ENCODE results near the gene GOSR2. TPM values are rescaled to one million over a fixed set of nuclear protein-coding genes. Genes with fewer than 3 reads are reported as not detected.

The GOSR2 gene
- total RNA-seq: 64.7 and 78.0 TPM in 2 replicates

GRCh38 chr17:46922804-46923635 is at the start of gene GOSR2:
Gene GOSR2, plus strand, starts transcription at chr17:46923160. Its CDS starts 33 bp downstream, at chr17:46923193.
- Mint-ChIP-seq H3K27ac (peak within 1 kb of the TSS; percentile 100), H3K27me3 (peaks cover 2% of the 10 kb centered on the region), H3K9me3 (no peaks in the 10 kb centered on the region), H3K36me3 (ENCODE audit: low read depth) (peaks cover 14% of the 10 kb centered on the region), H3K4me1 (peaks cover 49% of the 10 kb centered on the region), H3K4me3 (peak within 1 kb of the TSS; percentile 91)
- intact Hi-C loops (cut with micrococcal nuclease): loop anchor here (1.0 to 5.0 kb wide), 5 partner anchors 16 to 786 kb away; partner anchors contain the start of gene WNT9B
- POLR2A ChIA-PET: no interaction called here
- TF ChIP-seq, protein P1, sequence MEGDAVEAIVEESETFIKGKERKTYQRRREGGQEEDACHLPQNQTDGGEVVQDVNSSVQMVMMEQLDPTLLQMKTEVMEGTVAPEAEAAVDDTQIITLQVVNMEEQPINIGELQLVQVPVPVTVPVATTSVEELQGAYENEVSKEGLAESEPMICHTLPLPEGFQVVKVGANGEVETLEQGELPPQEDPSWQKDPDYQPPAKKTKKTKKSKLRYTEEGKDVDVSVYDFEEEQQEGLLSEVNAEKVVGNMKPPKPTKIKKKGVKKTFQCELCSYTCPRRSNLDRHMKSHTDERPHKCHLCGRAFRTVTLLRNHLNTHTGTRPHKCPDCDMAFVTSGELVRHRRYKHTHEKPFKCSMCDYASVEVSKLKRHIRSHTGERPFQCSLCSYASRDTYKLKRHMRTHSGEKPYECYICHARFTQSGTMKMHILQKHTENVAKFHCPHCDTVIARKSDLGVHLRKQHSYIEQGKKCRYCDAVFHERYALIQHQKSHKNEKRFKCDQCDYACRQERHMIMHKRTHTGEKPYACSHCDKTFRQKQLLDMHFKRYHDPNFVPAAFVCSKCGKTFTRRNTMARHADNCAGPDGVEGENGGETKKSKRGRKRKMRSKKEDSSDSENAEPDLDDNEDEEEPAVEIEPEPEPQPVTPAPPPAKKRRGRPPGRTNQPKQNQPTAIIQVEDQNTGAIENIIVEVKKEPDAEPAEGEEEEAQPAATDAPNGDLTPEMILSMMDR (IDR thresholded peaks at IDR 0.05): no peak
- CTCF ChIA-PET: no interaction called here
- peak; percentile 93 for DNase-seq
- peak; percentile 95 for ATAC-seq (ENCODE audit: low read depth)

GRCh38 chr17:46873941-46874645 is 48.9 kb upstream of the GOSR2 start:
- Mint-ChIP-seq H3K9me3 (no peaks in the 10 kb centered on the region), H3K4me3 (no peak overlapping the region), H3K4me1 (no peaks in the 10 kb centered on the region), H3K27me3 (no peaks in the 10 kb centered on the region), H3K36me3 (ENCODE audit: low read depth) (no peaks in the 10 kb centered on the region), H3K27ac (no peak overlapping the region)
- TF ChIP-seq, protein P1 (IDR thresholded peaks at IDR 0.05): no peak
- ATAC-seq (ENCODE audit: low read depth): no peak
- POLR2A ChIA-PET: interaction anchor here (0.7 kb wide), 1 partner anchor 33 kb away, joined by 3 read pairs; no protein-coding TSS in a partner anchor
- intact Hi-C loops (cut with micrococcal nuclease): no loop called here
- CTCF ChIA-PET: interaction anchor here (0.6 kb wide), 1 partner anchor 688 kb away, joined by 4 read pairs; no protein-coding TSS in a partner anchor
- DNase-seq: no peak

DNA sequence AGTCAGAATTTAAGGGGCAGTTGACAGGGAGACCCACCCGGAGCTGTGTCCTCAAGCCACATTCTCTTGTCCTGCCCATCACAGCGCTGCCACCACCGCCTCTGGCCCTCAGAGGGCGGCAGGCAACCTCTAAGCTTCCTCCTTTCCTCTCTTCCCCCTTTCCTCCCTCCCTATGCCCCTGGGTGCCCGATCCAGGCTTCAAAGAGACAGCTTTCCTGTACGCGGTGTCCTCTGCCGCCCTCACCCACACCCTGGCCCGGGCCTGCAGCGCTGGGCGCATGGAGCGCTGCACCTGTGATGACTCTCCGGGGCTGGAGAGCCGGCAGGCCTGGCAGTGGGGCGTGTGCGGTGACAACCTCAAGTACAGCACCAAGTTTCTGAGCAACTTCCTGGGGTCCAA is 48.1 kb upstream of the GOSR2 start:
- TF ChIP-seq, protein P1 (IDR thresholded peaks at IDR 0.05): no peak
- Mint-ChIP-seq H3K27ac (no peak overlapping the region), H3K4me3 (no peak overlapping the region), H3K27me3 (no peaks in the 10 kb centered on the region), H3K36me3 (ENCODE audit: low read depth) (no peaks in the 10 kb centered on the region), H3K9me3 (no peaks in the 10 kb centered on the region), H3K4me1 (no peaks in the 10 kb centered on the region)
- ChIA-PET CTCF (no interaction called here), POLR2A (no interaction called here)
- no peak for DNase-seq
- ATAC-seq (ENCODE audit: low read depth): no peak
- intact Hi-C loops (cut with micrococcal nuclease): no loop called here

DNA sequence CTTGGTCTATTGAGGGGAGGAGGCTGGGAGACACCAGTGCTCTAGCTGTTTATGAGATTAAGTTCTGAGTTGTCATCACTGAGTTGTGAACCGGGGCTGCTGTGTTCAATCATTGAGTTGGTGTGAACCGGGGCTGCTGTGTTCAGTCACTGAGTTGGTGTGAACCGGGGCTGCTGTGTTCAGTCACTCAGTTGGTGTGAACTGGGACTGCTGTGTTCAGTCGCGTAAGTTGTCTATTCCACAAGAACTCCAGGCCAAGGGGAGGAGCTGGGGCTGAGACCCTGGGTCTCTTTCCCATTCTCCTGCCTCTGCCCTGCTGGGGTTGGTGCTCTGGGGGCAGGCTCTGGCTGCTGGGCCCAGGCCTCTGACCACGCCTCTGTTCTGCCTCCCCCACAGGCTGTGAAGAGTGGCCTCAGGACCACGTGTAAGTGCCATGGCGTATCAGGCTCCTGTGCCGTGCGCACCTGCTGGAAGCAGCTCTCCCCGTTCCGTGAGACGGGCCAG is 47.1 kb upstream of the GOSR2 start:
- no peak overlapping the region for H3K27ac Mint-ChIP-seq
- ChIA-PET POLR2A (no interaction called here), CTCF (no interaction called here)
- ATAC-seq (ENCODE audit: low read depth): no peak
- DNase-seq: no peak
- H3K4me1 Mint-ChIP-seq: no peaks in the 10 kb centered on the region
- no peaks in the 10 kb centered on the region for H3K9me3 Mint-ChIP-seq
- intact Hi-C loops (cut with micrococcal nuclease): no loop called here
- TF ChIP-seq, protein P1 (IDR thresholded peaks at IDR 0.05): no peak
- no peak overlapping the region for H3K4me3 Mint-ChIP-seq
- H3K36me3 Mint-ChIP-seq (ENCODE audit: low read depth): no peaks in the 10 kb centered on the region
- no peaks in the 10 kb centered on the region for H3K27me3 Mint-ChIP-seq

DNA sequence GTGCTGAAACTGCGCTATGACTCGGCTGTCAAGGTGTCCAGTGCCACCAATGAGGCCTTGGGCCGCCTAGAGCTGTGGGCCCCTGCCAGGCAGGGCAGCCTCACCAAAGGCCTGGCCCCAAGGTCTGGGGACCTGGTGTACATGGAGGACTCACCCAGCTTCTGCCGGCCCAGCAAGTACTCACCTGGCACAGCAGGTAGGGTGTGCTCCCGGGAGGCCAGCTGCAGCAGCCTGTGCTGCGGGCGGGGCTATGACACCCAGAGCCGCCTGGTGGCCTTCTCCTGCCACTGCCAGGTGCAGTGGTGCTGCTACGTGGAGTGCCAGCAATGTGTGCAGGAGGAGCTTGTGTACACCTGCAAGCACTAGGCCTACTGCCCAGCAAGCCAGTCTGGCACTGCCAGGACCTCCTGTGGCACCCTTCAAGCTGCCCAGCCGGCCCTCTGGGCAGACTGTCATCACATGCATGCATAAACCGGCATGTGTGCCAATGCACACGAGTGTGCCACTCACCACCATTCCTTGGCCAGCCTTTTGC is 46.5 kb upstream of the GOSR2 start:
- Mint-ChIP-seq H3K4me1 (no peaks in the 10 kb centered on the region), H3K27ac (no peak overlapping the region), H3K4me3 (no peak overlapping the region), H3K9me3 (no peaks in the 10 kb centered on the region), H3K27me3 (no peaks in the 10 kb centered on the region), H3K36me3 (ENCODE audit: low read depth) (no peaks in the 10 kb centered on the region)
- CTCF ChIA-PET: interaction anchor here (1.5 kb wide), 1 partner anchor 66 kb away, joined by 3 read pairs; no protein-coding TSS in a partner anchor
- ATAC-seq (ENCODE audit: low read depth): peak; percentile 50
- POLR2A ChIA-PET: no interaction called here
- TF ChIP-seq, protein P1 (IDR thresholded peaks at IDR 0.05): no peak
- intact Hi-C loops (cut with micrococcal nuclease): no loop called here
- DNase-seq: no peak

Measured in activated B cell treated with CpG ODN at 0.5 μM for 24 hours (primary cell).